Left lung (tissue), 10 donors: Measurements from ENCODE around the gene REP15. TPM values are rescaled to one million over a fixed set of nuclear protein-coding genes. Genes with fewer than 3 reads are reported as not detected.
A peak's percentile ranks its signal among the peaks of the same experiment; 100 is the strongest.

Experiments
- ATAC-seq: fragments of 200-7000 bp; cut with Tn5 transposase; one replicate; pipeline ENCODE4 v1.9.1; 2020; ENCODE audit warnings: moderate library complexity
- DNase-seq, 4 donors: peaks; one replicate each; pipeline ENCODE4 v3.0.0-alpha.2; 2013 to 2020
- H3K27ac ChIP-seq, 2 donors: fragments of 200-600 bp; sonication (generic) in 1 of 2; one replicate each; pipeline versions ENCODE4 v1.5.0 to v1.8.0; 2020 to 2021
- H3K27me3 ChIP-seq, 2 donors: fragments of 200-600 bp; sonication (generic) in 1 of 2; one replicate each; pipeline versions ENCODE4 v1.5.0 to v1.8.0; 2020 to 2021
- H3K36me3 ChIP-seq, 2 donors: fragments of 200-600 bp; sonication (generic) in 1 of 2; one replicate each; pipeline versions ENCODE4 v1.5.0 to v1.8.0; 2020 to 2021
- H3K4me1 ChIP-seq, 2 donors: fragments of 200-600 bp; one replicate each; pipeline ENCODE4 v1.8.0; 2021
- H3K4me3 ChIP-seq, 2 donors: fragments of 200-600 bp; sonication (generic) in 1 of 2; one replicate each; pipeline versions ENCODE4 v1.5.0 to v1.8.0; 2020 to 2021; ENCODE audit warnings: mild to moderate bottlenecking in 1 of 2
- H3K9me3 ChIP-seq, 2 donors: fragments of 200-600 bp; sonication (generic) in 1 of 2; one replicate each; pipeline versions ENCODE4 v1.5.0 to v1.8.0; 2020 to 2021
- CTCF ChIP-seq, 2 donors: fragments of 200-600 bp; sonication (generic) in 1 of 2; IDR thresholded peaks; one replicate each; pipeline versions ENCODE4 v1.5.0 to v1.8.0; 2021; ENCODE audit warnings: antibody characterized with exemption in 2 of 2
- intact Hi-C, 2 donors: fragments of 100-400 bp; cut with DNase I; formaldehyde crosslinking; loops; one replicate each; pipeline versions ENCODE4 v1.11.2 to v1.14.2; 2022
- polyA plus RNA-seq, 6 donors: library from polyadenylated mRNA; unstranded; fragments of 120-200 nt; gene quantifications; one replicate each; pipeline ENCODE4 v1.2.1, GENCODE V29; 2013; ENCODE audit not compliant: insufficient read length in 6 of 6
- total RNA-seq, 2 donors: library from RNA; stranded (reverse); fragmentation: NEBNext Ultra II Directional; extraction: Animal tissue kit (Norgen Biotek cat#: 25700); gene quantifications; one replicate each; pipeline ENCODE4 v1.2.1, GENCODE V29; 2021
- donor health status: DM: no; HTN: yes; CAD: no.
- donor health status: DM: no; HTN: no; CAD: no.

REP15 gene
- total and polyA plus RNA-seq, 8 donors: 2.4 to 3.6 (median 3.1) TPM

DNA sequence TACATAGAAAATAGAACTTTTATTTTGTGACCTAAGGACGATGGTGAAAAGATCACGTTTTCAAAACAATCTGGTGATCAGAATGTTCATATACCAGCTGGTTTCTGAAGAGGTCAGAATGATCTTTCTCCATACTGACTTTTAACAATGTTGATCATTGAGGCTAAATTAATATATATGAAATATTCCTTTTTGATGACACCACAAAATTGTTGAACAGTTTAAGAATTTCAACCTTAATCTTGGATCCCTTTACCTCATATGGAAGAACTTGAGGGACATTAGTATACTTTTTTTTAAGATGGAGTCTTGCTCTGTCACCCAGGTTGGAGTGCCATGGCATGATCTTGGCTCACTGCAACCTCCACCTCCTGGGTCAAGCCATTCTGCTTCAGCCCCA is 2.8 kb upstream of the REP15 start:
- ATAC-seq: no peak
- intact Hi-C loops: no loop called here

GRCh38 chr12:27695556-27696292 is 523 bp upstream of the REP15 start:
- no peaks in the 10 kb centered on the region for H3K27me3 ChIP-seq
- H3K36me3 ChIP-seq: peaks cover 0 to 45% of the 10 kb centered on the region in 2 donors
- TF ChIP-seq CTCF (IDR thresholded peaks at IDR 0.05): no peak
- H3K4me3 ChIP-seq: no peak overlapping the region
- ATAC-seq (no peak), DNase-seq (no peak)
- intact Hi-C loops: no loop called here
- no peaks in the 10 kb centered on the region for H3K4me1 ChIP-seq
- H3K27ac ChIP-seq: no peak overlapping the region
- no peaks in the 10 kb centered on the region for H3K9me3 ChIP-seq

More for the DNA sequence above, 2.8 kb upstream of the REP15 start:
- Histone ChIP-seq H3K9me3 (no peaks in the 10 kb centered on the region), H3K4me1 (no peaks in the 10 kb centered on the region), H3K36me3 (peaks cover 0 to 68% of the 10 kb centered on the region in 2 donors), H3K4me3 (no peak overlapping the region), H3K27ac (no peak overlapping the region), H3K27me3 (no peaks in the 10 kb centered on the region)
- no peak for TF ChIP-seq CTCF (IDR thresholded peaks at IDR 0.05)
- no peak for DNase-seq

GRCh38 chr12:27696864-27697564 is 767 bp downstream of the REP15 start:
- Histone ChIP-seq H3K4me1 (no peaks in the 10 kb centered on the region), H3K36me3 (peaks cover 0 to 32% of the 10 kb centered on the region in 2 donors), H3K4me3 (no peak overlapping the region), H3K9me3 (no peaks in the 10 kb centered on the region), H3K27ac (no peak overlapping the region), H3K27me3 (no peaks in the 10 kb centered on the region)
- no peak for TF ChIP-seq CTCF (IDR thresholded peaks at IDR 0.05)
- DNase-seq: no peak
- ATAC-seq: no peak
- intact Hi-C loops: no loop called here

- no peaks in the 10 kb centered on the region for H3K36me3 ChIP-seq
- ATAC-seq (peak; percentile 97), DNase-seq (peak in 3 of 4 donors; percentile 54 to 80 (median 74))
- TF ChIP-seq CTCF (IDR thresholded peaks at IDR 0.05): peak; percentile 81 to 84
- H3K4me1 ChIP-seq: peaks cover 0 to 11% of the 10 kb centered on the region in 2 donors
- intact Hi-C loops: no loop called here
- no peak overlapping the region for H3K27ac ChIP-seq
- no peaks in the 10 kb centered on the region for H3K9me3 ChIP-seq
- no peaks in the 10 kb centered on the region for H3K27me3 ChIP-seq
- no peak overlapping the region for H3K4me3 ChIP-seq
Measured at GRCh38 chr12:27703720-27704452, 7.6 kb downstream of the REP15 start.

- no peak for ATAC-seq
- intact Hi-C loops: no loop called here
- Histone ChIP-seq H3K27me3 (no peaks in the 10 kb centered on the region), H3K27ac (no peak overlapping the region), H3K36me3 (no peaks in the 10 kb centered on the region), H3K4me1 (peaks cover 0 to 11% of the 10 kb centered on the region in 2 donors), H3K9me3 (no peaks in the 10 kb centered on the region), H3K4me3 (no peak overlapping the region)
- no peak for TF ChIP-seq CTCF (IDR thresholded peaks at IDR 0.05)
- peak in 1 of 4 donors; percentile 52 for DNase-seq
Measured at GRCh38 chr12:27705263-27705662, 9.0 kb downstream of the REP15 start.
